ENCODE data around the gene RAPGEF2.

DNA sequence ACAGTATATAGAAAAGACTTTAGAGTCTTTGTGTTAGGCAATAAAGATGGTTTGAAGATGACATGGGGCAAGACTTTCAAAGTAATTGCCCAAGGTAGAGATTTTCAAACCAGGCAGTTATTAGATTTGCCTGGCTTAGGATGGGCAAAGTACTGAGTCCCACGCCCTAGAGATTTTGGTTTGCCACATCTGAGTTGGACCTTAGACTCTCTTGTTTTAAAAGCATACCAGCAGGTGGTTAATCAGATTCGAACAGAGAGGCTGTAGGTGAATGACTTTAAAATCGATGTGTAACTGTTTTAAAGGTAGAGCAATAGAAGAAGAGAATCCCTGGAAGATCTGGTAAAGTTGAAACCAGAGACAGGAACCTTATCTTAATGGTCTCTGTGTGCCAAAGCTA, 121.5 kb downstream of the RAPGEF2 start:
- TF ChIP-seq, protein P1, sequence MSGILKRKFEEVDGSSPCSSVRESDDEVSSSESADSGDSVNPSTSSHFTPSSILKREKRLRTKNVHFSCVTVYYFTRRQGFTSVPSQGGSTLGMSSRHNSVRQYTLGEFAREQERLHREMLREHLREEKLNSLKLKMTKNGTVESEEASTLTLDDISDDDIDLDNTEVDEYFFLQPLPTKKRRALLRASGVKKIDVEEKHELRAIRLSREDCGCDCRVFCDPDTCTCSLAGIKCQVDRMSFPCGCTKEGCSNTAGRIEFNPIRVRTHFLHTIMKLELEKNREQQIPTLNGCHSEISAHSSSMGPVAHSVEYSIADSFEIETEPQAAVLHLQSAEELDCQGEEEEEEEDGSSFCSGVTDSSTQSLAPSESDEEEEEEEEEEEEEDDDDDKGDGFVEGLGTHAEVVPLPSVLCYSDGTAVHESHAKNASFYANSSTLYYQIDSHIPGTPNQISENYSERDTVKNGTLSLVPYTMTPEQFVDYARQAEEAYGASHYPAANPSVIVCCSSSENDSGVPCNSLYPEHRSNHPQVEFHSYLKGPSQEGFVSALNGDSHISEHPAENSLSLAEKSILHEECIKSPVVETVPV (CRISPR knock-in tag; IDR thresholded peaks at IDR 0.05), result no peak
- no peak for TF ChIP-seq ESRRG (CRISPR knock-in tag; IDR thresholded peaks at IDR 0.05)
- no peak for TF ChIP-seq TOX (CRISPR knock-in tag; IDR thresholded peaks at IDR 0.05; ENCODE audit: borderline replicate concordance)
- TF ChIP-seq, protein P2, sequence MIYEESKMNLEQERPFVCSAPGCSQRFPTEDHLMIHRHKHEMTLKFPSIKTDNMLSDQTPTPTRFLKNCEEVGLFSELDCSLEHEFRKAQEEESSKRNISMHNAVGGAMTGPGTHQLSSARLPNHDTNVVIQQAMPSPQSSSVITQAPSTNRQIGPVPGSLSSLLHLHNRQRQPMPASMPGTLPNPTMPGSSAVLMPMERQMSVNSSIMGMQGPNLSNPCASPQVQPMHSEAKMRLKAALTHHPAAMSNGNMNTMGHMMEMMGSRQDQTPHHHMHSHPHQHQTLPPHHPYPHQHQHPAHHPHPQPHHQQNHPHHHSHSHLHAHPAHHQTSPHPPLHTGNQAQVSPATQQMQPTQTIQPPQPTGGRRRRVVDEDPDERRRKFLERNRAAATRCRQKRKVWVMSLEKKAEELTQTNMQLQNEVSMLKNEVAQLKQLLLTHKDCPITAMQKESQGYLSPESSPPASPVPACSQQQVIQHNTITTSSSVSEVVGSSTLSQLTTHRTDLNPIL (CRISPR knock-in tag; IDR thresholded peaks at IDR 0.05; ENCODE audit: low read depth), result no peak
- TF ChIP-seq BACH2 (CRISPR knock-in tag; IDR thresholded peaks at IDR 0.05; ENCODE audit: borderline replicate concordance), result no peak
